ENCODE measurements around the gene ZC3H18. TPM values are rescaled to one million over a fixed set of nuclear protein-coding genes. Genes with fewer than 3 reads are reported as not detected.

Gene ZC3H18
- total and polyA plus RNA-seq, 2 donors from 2014 or later, result 11.4 to 38.2 TPM

- Histone ChIP-seq H3K27ac (ENCODE audit: low read depth in 2 of 2, low read length in 2 of 2) (no peak overlapping the region), H3K9ac (ENCODE audit: low read length in 3 of 3) (no peak overlapping the region), H3K9me3 (ENCODE audit: control insufficient read depth in 2 of 3, insufficient read depth in 1 of 3, low read length in 3 of 3) (no peaks in the 10 kb centered on the region), H3K36me3 (ENCODE audit: control insufficient read depth in 2 of 3, insufficient read depth in 3 of 3, low read length in 3 of 3) (no peaks in the 10 kb centered on the region), H3K4me3 (ENCODE audit: low read length in 3 of 3) (no peak overlapping the region), H3K4me1 (ENCODE audit: control insufficient read depth in 2 of 3, insufficient read depth in 2 of 3, low read depth in 1 of 3, low read length in 3 of 3) (peaks cover 0 to 15% (median 3%) of the 10 kb centered on the region in 3 donors), H3K27me3 (ENCODE audit: control insufficient read depth, insufficient read depth, low read length) (no peaks in the 10 kb centered on the region)
- intact Hi-C loops (cut with DNase I), result loop anchor here (5.0 kb wide), 1 partner anchor 78 kb away; no protein-coding TSS in a partner anchor
- DNase-seq (no peak), FAIRE-seq (no peak)
- no peak for TF ChIP-seq CTCF (IDR thresholded peaks at IDR 0.05; ENCODE audit: borderline replicate concordance, extremely low read depth, insufficient read depth)
Observed at GRCh38 chr16:88524973-88525662, 45.1 kb upstream of the ZC3H18 start.

- Histone ChIP-seq H3K36me3 (ENCODE audit: control insufficient read depth in 2 of 3, insufficient read depth in 3 of 3, low read length in 3 of 3) (no peaks in the 10 kb centered on the region), H3K9me3 (ENCODE audit: control insufficient read depth in 2 of 3, insufficient read depth in 1 of 3, low read length in 3 of 3) (no peaks in the 10 kb centered on the region), H3K9ac (ENCODE audit: low read length in 3 of 3) (no peak overlapping the region), H3K4me1 (ENCODE audit: control insufficient read depth in 2 of 3, insufficient read depth in 2 of 3, low read depth in 1 of 3, low read length in 3 of 3) (peaks cover 0 to 15% (median 3%) of the 10 kb centered on the region in 3 donors), H3K27me3 (ENCODE audit: control insufficient read depth, insufficient read depth, low read length) (no peaks in the 10 kb centered on the region), H3K4me3 (ENCODE audit: low read length in 3 of 3) (no peak overlapping the region), H3K27ac (ENCODE audit: low read depth in 2 of 2, low read length in 2 of 2) (no peak overlapping the region)
- intact Hi-C loops (cut with DNase I), result loop anchor here (5.0 kb wide), 1 partner anchor 78 kb away; no protein-coding TSS in a partner anchor
- DNase-seq, result no peak
- FAIRE-seq, result no peak
- TF ChIP-seq CTCF (IDR thresholded peaks at IDR 0.05; ENCODE audit: borderline replicate concordance, extremely low read depth, insufficient read depth), result no peak
Observed at GRCh38 chr16:88525663-88525990, 44.6 kb upstream of the ZC3H18 start.

- TF ChIP-seq CTCF (IDR thresholded peaks at IDR 0.05; ENCODE audit: borderline replicate concordance, extremely low read depth, insufficient read depth), result no peak
- no peak overlapping the region for H3K9ac ChIP-seq (ENCODE audit: low read length in 3 of 3)
- DNase-seq (no peak), FAIRE-seq (no peak)
- intact Hi-C loops (cut with DNase I), result loop anchor here (5.0 kb wide), 1 partner anchor 79 kb away; no protein-coding TSS in a partner anchor
- no peaks in the 10 kb centered on the region for H3K9me3 ChIP-seq (ENCODE audit: control insufficient read depth in 2 of 3, insufficient read depth in 1 of 3, low read length in 3 of 3)
- no peak overlapping the region for H3K27ac ChIP-seq (ENCODE audit: low read depth in 2 of 2, low read length in 2 of 2)
- H3K36me3 ChIP-seq (ENCODE audit: control insufficient read depth in 2 of 3, insufficient read depth in 3 of 3, low read length in 3 of 3), result no peaks in the 10 kb centered on the region
- H3K4me1 ChIP-seq (ENCODE audit: control insufficient read depth in 2 of 3, insufficient read depth in 2 of 3, low read depth in 1 of 3, low read length in 3 of 3), result peaks cover 0 to 15% (median 3%) of the 10 kb centered on the region in 3 donors
- no peak overlapping the region for H3K4me3 ChIP-seq (ENCODE audit: low read length in 3 of 3)
- H3K27me3 ChIP-seq (ENCODE audit: control insufficient read depth, insufficient read depth, low read length), result no peaks in the 10 kb centered on the region
Observed at GRCh38 chr16:88526008-88526905, 43.9 kb upstream of the ZC3H18 start.

Measured in kidney (tissue), 14 donors.